Transverse colon (tissue), 4 donors: ENCODE measurements around the gene LAMA2.

Experiments
- EP300 ChIP-seq: sonication (generic); formaldehyde crosslinking; IDR thresholded peaks from one replicate; pipeline ENCODE4 v1.6.1; 2017; ENCODE audit warnings: antibody characterized with exemption, low read depth
- POLR2A ChIP-seq: fragments of 450-650 bp; IDR thresholded peaks from one replicate; pipeline ENCODE4 v1.6.1; 2016; ENCODE audit warnings: antibody characterized with exemption, mild to moderate bottlenecking, moderate library complexity
- POLR2AphosphoS5 ChIP-seq, 3 donors: sonication (generic); formaldehyde crosslinking; IDR thresholded peaks; one replicate each; pipeline ENCODE4 v1.6.1; 2016; ENCODE audit warnings: antibody characterized with exemption in 3 of 3
- TF ChIP-seq, protein P1 (sequence below), 5 experiments: fragments of 200-600 bp in 3 of 5; fragments of 450-650 bp in 2 of 5; sonication (generic) in 3 of 5; IDR thresholded peaks; 1 replicate in 2 of 5; 2 replicates in 3 of 5; pipeline ENCODE4 v1.5.1; 2016 to 2017; ENCODE audit warnings: antibody characterized with exemption in 5 of 5, inconsistent platforms in 3 of 5, mild to moderate bottlenecking in 2 of 5, moderate library complexity in 1 of 5

DNA sequence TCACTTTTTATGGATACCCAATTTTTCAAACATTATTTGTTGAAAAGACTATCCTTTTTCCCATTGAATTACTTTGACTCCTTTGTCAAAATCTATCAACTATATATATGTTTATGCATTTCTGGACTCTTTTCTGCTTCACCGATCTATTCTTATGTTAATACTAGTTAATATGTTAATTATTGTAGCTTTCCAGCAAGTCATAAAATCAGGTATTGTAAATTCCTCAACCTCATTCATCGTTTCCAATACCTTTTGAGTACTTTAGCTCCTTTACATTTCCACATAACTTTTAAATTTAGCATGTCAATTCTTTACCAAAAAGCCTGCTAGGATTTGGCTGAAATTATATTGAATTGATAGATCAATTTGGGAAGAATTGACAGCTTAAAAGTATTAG is 419.7 kb downstream of the LAMA2 start:
- TF ChIP-seq POLR2A = no peak
- no peak for TF ChIP-seq POLR2AphosphoS5 (IDR thresholded peaks at IDR 0.05)
- TF ChIP-seq, protein P1, sequence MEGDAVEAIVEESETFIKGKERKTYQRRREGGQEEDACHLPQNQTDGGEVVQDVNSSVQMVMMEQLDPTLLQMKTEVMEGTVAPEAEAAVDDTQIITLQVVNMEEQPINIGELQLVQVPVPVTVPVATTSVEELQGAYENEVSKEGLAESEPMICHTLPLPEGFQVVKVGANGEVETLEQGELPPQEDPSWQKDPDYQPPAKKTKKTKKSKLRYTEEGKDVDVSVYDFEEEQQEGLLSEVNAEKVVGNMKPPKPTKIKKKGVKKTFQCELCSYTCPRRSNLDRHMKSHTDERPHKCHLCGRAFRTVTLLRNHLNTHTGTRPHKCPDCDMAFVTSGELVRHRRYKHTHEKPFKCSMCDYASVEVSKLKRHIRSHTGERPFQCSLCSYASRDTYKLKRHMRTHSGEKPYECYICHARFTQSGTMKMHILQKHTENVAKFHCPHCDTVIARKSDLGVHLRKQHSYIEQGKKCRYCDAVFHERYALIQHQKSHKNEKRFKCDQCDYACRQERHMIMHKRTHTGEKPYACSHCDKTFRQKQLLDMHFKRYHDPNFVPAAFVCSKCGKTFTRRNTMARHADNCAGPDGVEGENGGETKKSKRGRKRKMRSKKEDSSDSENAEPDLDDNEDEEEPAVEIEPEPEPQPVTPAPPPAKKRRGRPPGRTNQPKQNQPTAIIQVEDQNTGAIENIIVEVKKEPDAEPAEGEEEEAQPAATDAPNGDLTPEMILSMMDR (IDR thresholded peaks at IDR 0.05) = no peak
- no peak for TF ChIP-seq EP300
